Measurements from ENCODE around the gene CAMTA2.
A peak's percentile ranks its signal among the peaks of the same experiment; 100 is the strongest.

The CAMTA2 gene

DNA sequence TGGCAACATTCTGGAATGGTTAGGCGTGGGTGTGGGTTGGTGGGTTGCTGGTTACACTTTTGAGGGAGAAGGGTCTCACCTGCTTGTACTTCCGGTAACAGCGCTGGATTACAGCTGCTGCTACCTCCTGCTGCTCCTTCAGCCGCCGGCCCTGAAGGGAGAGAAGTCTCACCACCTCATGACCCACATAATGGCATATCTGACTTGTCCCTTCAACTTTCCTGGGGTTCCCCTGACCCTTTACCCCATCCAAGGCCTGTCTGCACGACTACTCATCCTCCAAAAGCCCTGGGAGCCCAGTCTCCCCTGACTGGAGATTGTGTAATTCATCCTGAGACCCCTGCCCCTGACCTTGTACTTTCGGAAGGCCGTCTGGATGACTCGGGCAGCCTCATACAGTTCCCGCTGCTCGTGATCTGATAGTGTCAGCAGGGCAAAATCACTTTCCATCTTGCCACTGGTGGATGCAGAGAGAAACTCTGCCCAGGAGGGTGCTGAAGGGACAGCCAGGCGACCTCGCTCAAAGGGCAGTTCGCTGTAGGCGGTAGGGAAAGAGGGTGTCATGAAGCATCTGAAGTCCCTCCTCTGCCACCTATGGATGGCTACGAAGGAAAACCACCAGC lies 17.8 kb downstream of the CAMTA2 start:
- DNase-seq (ENCODE audit: low read depth in 2 of 2) = no peak

DNA sequence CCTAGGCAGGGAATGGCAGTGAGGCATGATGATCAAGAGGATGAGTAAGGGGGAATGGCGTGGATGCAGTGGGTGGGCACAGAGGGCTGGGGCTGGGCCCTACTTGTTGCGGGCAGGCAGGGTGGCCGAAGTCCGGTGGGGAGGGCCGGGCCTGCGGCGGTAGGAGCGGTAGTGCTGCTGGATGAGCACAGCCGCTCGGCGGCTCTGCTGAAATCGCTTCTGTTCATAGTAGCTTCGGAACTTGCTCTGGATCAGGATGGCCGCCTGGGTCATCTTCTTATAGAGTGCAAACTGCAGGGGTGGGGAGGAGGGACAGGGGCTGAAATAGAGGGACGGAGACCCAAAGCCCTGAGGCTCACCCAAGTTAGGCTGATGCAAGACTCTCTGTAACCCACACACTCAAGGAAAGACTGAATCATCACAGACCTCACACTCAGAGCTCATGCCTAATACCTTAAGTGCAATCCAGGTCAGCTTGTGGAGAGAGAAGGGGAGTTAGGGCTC lies 18.4 kb downstream of the CAMTA2 start:
- DNase-seq (ENCODE audit: low read depth in 2 of 2) = peak in 1 of 2 donors; percentile 44

GRCh38 chr17:4968486-4969046 lies 18.9 kb downstream of the CAMTA2 start:
- DNase-seq (ENCODE audit: low read depth in 2 of 2) = no peak

DNA sequence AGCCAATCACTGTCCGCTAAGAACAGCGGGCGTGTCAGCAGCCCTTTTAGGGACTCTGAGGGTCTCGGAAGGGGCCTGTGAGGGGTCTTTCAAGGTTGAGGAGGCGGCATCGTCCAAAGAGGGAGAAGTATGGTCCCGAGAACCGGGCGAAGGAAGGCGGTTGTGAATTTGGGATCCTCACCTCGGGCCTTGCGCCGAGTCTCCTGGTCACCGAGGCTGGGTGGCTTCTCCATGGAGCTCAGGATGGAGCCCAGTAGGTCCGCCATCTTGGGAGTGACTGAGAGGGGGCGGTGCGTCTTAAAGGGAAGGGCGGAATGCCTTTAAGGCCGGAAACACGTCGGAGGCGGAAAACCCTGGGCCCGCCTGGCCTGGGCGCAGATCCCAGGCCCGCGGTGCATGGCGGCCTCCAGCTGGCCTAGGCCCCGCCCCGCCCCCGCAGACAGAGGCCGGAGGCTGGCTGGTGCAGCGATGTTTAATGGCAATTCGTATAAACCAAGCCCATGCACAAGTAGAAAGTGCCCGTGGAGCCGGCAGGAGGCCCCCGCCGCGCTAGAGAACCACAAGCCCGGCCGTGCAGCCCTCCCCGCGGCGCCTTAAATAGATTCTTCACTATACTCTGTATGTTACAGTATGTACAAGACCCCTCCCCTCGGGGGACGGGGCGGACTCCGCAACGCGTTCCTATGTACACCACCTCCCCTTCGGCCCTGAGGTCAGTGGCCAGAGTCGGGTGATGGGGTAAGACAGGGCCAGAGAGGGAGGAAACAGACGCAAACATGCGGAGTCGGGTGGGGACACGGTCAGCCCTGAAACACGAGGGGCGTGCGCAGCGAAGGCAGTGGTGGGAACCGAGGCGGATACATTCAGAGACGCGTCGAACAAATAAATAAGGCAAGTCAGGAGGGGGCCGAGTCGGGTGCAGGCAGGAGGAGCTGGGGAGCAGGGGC lies 19.7 kb downstream of the CAMTA2 start, which contains the start of gene SPAG7:
SPAG7 (minus strand) TSS at position 279 of the 947 bp plus-strand sequence; CDS start at position 266, 13 bp downstream.
- DNase-seq (ENCODE audit: low read depth in 2 of 2) = peak; percentile 88 to 90

GRCh38 chr17:4966844-4967538 lies 20.5 kb downstream of the CAMTA2 start:
- peak; percentile 84 to 88 for DNase-seq (ENCODE audit: low read depth in 2 of 2)

DNA sequence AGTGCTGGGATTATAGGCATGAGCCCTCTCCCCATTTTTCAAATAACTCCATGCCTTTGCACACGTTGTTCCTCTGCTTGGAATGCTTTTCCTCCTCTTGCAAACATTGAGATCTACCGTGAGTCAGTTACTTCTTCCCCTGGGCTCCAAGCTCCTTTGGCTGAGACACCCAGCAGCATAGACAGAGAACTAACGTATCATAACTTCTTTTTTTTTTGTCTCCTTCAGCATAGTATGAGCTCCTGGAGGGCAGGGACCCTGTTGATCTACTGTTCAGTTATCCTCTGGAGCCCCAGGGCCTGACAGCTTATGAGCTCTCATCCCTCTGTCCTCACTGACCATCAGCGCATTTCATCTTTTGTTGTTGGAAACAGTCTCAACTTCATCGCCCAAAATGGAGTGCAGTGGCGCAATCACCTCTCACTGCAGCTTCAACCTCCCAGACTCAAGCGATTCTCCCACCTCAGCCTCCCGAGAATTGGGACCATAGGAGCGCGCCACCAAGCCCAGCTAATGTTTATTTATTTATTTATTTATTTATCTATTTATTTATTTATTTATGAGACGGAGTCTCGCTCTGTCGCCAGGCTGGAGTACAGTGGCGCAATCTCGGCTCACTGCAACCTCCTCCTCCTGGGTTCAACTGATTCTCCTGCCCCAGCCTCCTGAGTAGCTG lies 22.0 kb downstream of the CAMTA2 start:
- no peak for DNase-seq (ENCODE audit: low read depth in 2 of 2)

DNA sequence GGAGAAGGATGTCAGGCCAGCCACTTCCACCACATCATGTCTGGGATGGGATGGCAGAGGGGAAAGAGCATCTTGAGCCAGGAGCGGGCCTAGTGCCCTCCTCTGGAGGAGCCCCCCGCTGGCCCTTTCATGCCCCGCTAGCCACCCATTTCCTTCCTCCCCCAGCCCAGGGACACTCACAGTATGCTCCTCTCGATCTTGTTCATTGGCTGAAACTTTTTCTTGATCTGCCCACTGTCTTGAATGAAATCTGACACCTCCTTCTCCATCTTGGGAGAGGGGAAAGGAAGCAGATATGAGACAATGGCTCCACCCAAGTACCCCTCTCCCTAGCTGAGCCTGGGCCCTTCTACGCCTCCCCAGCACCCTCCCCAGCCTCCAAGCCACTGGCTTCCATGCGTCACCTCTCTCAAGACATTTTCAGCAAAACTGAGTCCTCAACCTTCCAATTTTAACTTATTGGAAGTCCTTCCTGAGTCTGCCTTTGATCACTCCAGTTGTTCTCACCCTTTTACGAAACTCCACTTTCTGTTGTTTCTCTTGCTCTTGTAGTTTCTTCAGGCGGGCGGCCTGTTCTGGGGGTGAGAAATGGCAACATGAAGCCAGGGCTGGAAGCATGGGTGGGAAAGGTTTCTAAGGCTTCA lies 27.1 kb downstream of the CAMTA2 start:
- DNase-seq (ENCODE audit: low read depth in 2 of 2) = no peak

- DNase-seq (ENCODE audit: low read depth in 2 of 2) = no peak
Observed at GRCh38 chr17:4959261-4959965, 28.1 kb downstream of the CAMTA2 start.

DNA sequence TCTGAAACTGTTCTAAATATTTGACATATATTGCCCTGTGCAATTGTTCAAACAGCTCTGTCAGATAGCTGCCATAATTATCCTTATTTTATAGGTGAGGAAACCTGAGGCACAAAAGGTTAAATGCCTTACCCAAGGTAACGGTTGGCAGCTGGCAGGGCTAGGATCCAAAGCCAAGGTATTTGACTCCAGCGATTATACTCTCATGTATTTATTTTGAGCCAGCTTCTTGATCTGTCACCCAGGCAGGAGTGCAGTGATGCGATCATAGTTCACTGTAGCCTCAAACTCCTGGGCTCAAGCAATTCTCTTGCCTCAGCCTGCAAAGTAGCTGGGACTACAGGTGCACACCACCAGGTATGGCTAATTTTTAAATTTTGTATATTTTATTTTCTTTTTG lies 29.4 kb downstream of the CAMTA2 start:
- no peak for DNase-seq (ENCODE audit: low read depth in 2 of 2)

DNA sequence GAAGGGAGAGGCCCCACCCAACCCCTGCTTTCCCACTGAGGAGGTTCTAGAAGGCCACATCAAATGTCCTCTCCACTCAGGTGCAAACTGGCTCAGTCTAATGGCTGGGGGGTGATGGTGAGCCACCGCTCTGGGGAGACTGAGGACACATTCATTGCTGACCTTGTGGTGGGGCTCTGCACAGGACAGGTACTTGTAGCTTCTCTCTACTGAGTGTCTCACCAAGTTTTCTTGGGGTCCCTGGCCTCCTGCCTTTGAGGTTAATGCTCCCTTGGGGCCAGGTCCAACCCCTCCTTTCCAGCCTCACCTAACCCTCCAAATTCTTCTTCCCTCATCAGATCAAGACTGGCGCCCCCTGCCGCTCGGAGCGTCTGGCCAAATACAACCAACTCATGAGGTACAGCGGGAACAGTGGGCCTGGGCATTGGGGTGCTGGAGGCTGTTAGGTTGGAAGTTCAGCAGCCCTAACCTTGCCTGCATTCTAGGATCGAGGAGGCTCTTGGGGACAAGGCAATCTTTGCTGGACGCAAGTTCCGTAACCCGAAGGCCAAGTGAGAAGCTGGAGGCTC lies 30.9 kb downstream of the CAMTA2 start:
- DNase-seq (ENCODE audit: low read depth in 2 of 2) = no peak

DNA sequence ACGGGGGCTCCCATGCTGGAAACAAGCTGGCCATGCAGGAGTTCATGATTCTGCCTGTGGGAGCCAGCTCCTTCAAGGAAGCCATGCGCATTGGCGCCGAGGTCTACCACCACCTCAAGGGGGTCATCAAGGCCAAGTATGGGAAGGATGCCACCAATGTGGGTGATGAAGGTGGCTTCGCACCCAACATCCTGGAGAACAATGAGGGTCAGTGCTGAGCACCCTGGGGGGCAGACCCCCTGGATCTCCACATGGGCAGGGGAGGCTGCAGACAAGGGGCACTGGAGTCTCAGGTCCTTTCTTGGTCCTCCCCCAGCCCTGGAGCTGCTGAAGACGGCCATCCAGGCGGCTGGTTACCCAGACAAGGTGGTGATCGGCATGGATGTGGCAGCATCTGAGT lies 32.4 kb downstream of the CAMTA2 start:
- no peak for DNase-seq (ENCODE audit: low read depth in 2 of 2)

DNA sequence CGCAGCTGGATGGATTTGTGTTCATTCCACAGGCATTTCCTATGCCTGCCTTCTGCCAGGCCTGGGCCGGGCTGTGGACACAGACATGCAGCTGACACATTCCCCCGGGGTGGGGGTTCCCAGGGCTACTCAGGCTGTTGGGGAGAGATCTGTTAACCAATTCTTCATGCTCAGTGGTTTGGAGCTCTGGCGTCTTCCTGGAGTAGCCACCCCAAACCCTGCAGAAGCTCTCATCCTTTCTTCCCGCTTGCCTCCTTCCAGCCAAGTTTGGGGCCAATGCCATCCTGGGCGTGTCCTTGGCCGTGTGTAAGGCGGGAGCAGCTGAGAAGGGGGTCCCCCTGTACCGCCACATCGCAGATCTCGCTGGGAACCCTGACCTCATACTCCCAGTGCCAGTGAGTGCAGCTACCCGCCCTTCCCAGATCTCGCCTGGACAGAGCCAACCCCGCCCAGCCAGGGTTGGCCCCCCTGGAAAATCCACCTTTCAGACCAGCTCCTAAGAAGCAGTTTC lies 34.0 kb downstream of the CAMTA2 start:
- DNase-seq (ENCODE audit: low read depth in 2 of 2) = no peak

DNA sequence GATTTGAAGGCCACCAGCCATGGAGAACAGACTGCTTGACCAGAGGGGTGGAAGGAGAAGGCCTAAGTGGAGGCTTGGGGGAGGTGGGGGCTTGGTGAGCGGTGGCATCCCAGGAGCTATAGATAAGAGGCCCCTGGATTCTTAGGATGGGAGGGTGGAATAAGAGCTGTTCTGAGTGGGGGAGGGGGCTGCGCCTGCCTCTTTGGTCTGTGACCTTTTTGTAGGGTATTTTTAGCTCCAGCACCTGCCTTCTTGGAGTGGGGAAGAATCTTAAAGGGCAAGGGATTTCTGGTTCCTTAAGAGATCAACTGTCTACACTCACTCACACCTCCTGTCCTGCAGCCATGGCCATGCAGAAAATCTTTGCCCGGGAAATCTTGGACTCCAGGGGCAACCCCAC lies 36.0 kb downstream of the CAMTA2 start:
- no peak for DNase-seq (ENCODE audit: low read depth in 2 of 2)

DNA sequence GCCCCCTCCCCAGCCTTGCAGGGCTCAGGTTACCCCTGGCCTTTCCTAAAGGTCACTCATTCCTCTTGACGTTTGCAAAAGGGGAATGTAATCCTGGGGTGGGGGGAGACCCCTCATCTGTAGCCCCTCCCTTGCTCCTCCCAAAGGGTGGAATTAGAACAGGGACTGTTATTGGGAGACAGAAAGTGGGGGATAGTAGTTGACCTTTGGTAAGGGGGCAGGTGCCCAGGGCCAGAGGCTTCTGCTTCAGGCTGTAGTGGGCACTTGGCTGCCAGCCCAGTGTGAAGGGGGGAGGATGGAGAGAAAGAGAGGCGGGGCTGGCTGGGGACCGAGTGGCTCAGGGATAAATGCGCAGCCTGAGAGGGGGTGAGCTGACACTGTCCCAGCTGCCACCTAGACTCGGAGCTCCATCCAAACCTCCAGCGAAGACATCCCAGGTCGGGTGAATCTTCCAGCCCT lies 36.7 kb downstream of the CAMTA2 start, which contains the start of gene ENO3:
ENO3 (plus strand) TSS at position 374 of the 459 bp plus-strand sequence. CDS start 711 bp downstream, outside the sequence.
- DNase-seq (ENCODE audit: low read depth in 2 of 2) = no peak

DNA sequence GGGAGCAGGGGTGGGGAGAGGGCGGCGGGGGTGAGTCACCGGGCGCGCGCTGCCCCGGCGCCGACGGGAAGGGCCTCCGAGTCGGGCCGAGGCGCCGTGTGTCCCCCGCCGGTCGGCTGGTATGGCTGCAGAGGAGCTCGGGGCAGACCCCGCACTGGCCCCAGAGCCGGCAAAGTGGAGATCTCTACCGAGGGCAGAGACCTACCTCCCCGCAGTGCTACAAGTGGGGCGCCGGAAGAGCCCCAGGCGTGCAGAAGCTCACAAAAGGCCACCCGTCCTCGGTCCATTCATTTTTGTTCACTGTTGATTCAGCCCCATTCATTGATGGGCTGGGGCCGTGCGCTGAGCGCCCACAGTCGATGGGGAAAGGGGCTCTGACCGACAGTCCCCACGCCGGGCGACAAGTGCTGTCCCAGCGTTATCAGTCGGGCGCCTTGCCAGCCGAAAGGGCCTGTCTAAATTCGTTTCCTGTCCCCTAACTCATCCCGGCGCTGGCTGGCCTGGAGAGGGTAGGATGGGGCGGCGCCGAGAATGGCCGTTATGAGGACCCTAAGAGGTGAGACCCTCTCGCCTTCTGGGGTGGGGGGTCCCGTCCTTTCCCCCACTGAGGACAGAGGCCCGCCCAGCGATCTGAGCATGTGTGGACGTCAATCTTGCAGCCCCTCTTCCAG lies 37.3 kb downstream of the CAMTA2 start:
- DNase-seq (ENCODE audit: low read depth in 2 of 2) = no peak

DNA sequence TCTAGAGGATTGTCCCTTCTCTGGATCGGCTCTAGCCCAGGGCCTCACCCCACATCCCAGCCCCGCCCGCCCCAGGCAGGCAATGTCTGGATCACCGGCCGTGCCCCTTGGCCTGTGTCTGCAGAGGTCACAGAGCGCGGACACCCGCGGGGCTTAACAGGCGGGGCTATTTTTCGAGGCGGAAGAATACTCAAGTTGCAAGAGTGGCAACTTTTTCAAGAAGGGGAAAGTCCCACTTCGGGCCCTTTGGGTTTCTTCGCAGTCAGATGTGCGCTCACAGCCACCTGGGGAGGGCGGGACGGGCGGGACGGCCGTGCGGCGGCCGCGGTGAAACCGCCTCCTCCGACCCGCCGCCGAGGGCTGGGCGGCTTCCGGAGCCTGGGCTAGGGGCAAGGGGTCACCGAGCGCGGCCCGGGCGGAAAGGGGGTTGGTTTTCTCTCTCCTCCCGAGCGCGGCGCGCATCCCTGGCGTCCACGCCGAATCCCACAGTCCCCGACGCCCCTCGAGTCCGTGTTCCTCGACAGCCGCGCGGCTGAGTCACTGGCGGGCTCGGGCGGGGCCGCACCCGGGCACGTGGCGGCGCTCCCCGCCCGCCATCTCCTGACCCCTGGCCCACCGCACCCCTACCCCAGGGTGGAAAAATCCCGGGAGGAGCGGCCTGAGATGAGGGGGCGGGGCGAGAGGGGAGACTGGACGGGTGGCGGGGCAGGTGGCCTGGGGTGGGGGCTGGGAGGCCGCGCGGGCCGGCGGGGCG lies 38.0 kb downstream of the CAMTA2 start:
- peak; percentile 67 to 74 for DNase-seq (ENCODE audit: low read depth in 2 of 2)

DNA sequence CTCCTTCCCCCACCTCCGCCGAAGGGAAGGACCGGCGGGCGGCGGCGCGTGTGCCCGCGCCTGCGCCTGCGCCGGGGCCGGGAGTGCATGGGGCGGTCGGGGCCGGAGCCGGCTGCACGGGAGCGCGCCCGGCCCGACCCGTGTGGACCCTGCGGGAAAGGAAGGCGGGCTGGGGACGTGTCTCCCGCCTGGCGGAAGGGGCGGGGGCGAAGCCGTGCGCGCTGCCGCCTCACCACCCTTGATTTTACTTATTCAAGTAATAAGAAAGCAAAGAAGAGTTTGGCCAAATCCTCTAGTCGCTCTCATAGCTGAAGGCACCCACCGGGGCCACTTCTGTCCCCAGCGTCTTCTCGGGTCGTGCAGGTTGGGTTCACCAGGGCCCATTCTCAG lies 38.5 kb downstream of the CAMTA2 start:
- DNase-seq (ENCODE audit: low read depth in 2 of 2) = peak; percentile 53 to 63

Data from activated CD4-positive, alpha-beta T cell treated with anti-CD3 and anti-CD28 coated beads for 24 hours (primary cell).